ENCODE data around the gene SOAT1.

Gene SOAT1

GRCh38 chr1:179322557-179322956, 29.0 kb downstream of the SOAT1 start:
- Histone ChIP-seq H3F3A (ENCODE audit: low read depth) (no peaks in the 10 kb centered on the region), H3K4me2 (ENCODE audit: low read depth, low read length, poor library complexity, severe bottlenecking) (no peak overlapping the region), H4K20me1 (ENCODE audit: insufficient read depth, low read length, poor library complexity, severe bottlenecking) (no peaks in the 10 kb centered on the region), H3K9me2 (replicated peaks; ENCODE audit: low read depth, low read length) (no peaks in the 10 kb centered on the region), H3K4me1 (ENCODE audit: insufficient read depth, low read length, poor library complexity, severe bottlenecking) (no peaks in the 10 kb centered on the region), H3K4me3 (ENCODE audit: low read length, poor library complexity, severe bottlenecking) (no peak overlapping the region), H2AFZ (ENCODE audit: low read length) (no peak overlapping the region), H3K79me2 (ENCODE audit: insufficient read depth, low read length) (peaks cover 25% of the 10 kb centered on the region; the same call in 1 of the 2 replicates), H3K27me3 (ENCODE audit: insufficient read depth, low read length, poor library complexity, severe bottlenecking) (no peaks in the 10 kb centered on the region), H3K9ac (ENCODE audit: low read depth, low read length, poor library complexity, severe bottlenecking) (no peak overlapping the region), H3K9me3 (ENCODE audit: insufficient read depth, low read depth, low read length) (no peaks in the 10 kb centered on the region), H3K36me3 (ENCODE audit: insufficient read depth, low read length) (peaks cover 33% of the 10 kb centered on the region; the same call in 1 of the 2 replicates)
- no peak for TF ChIP-seq CTCF (conservative IDR thresholded peaks at IDR 0.05; ENCODE audit: low read length)
- no peak for TF ChIP-seq EZH2phosphoT487 (IDR thresholded peaks at IDR 0.05; ENCODE audit: borderline replicate concordance)

- TF ChIP-seq EZH2phosphoT487 (IDR thresholded peaks at IDR 0.05; ENCODE audit: borderline replicate concordance): no peak
- no peak for TF ChIP-seq CTCF (conservative IDR thresholded peaks at IDR 0.05; ENCODE audit: low read length)
These were observed 29.8 kb downstream of the SOAT1 start for GRCh38 chr1:179323436-179323835.

GRCh38 chr1:179325836-179326235, 32.2 kb downstream of the SOAT1 start:
- H3F3A ChIP-seq (ENCODE audit: low read depth): no peaks in the 10 kb centered on the region
- H3K4me2 ChIP-seq (ENCODE audit: low read depth, low read length, poor library complexity, severe bottlenecking): no peak overlapping the region
- TF ChIP-seq EZH2phosphoT487 (IDR thresholded peaks at IDR 0.05; ENCODE audit: borderline replicate concordance): no peak
- no peak for TF ChIP-seq CTCF (conservative IDR thresholded peaks at IDR 0.05; ENCODE audit: low read length)
- no peaks in the 10 kb centered on the region for H3K9me2 ChIP-seq (replicated peaks; ENCODE audit: low read depth, low read length)
- H4K20me1 ChIP-seq (ENCODE audit: insufficient read depth, low read length, poor library complexity, severe bottlenecking): no peaks in the 10 kb centered on the region
- peaks cover 48% of the 10 kb centered on the region; the same call in 1 of the 2 replicates for H3K36me3 ChIP-seq (ENCODE audit: insufficient read depth, low read length)
- H3K9me3 ChIP-seq (ENCODE audit: insufficient read depth, low read depth, low read length): no peaks in the 10 kb centered on the region
- H2AFZ ChIP-seq (ENCODE audit: low read length): no peak overlapping the region
- H3K79me2 ChIP-seq (ENCODE audit: insufficient read depth, low read length): peaks cover 19% of the 10 kb centered on the region; the same call in 1 of the 2 replicates
- H3K4me3 ChIP-seq (ENCODE audit: low read length, poor library complexity, severe bottlenecking): no peak overlapping the region
- H3K9ac ChIP-seq (ENCODE audit: low read depth, low read length, poor library complexity, severe bottlenecking): no peak overlapping the region
- H3K4me1 ChIP-seq (ENCODE audit: insufficient read depth, low read length, poor library complexity, severe bottlenecking): no peaks in the 10 kb centered on the region
- H3K27me3 ChIP-seq (ENCODE audit: insufficient read depth, low read length, poor library complexity, severe bottlenecking): no peaks in the 10 kb centered on the region

More at GRCh38 chr1:179323436-179323835, 29.8 kb downstream of the SOAT1 start:
- Histone ChIP-seq H3K36me3 (ENCODE audit: insufficient read depth, low read length) (peaks cover 37% of the 10 kb centered on the region; the same call in 1 of the 2 replicates), H2AFZ (ENCODE audit: low read length) (no peak overlapping the region), H3K9me3 (ENCODE audit: insufficient read depth, low read depth, low read length) (no peaks in the 10 kb centered on the region), H3K27me3 (ENCODE audit: insufficient read depth, low read length, poor library complexity, severe bottlenecking) (no peaks in the 10 kb centered on the region), H4K20me1 (ENCODE audit: insufficient read depth, low read length, poor library complexity, severe bottlenecking) (no peaks in the 10 kb centered on the region), H3K9me2 (replicated peaks; ENCODE audit: low read depth, low read length) (no peaks in the 10 kb centered on the region), H3K4me1 (ENCODE audit: insufficient read depth, low read length, poor library complexity, severe bottlenecking) (no peaks in the 10 kb centered on the region), H3K4me2 (ENCODE audit: low read depth, low read length, poor library complexity, severe bottlenecking) (no peak overlapping the region), H3K4me3 (ENCODE audit: low read length, poor library complexity, severe bottlenecking) (no peak overlapping the region), H3K79me2 (ENCODE audit: insufficient read depth, low read length) (peaks cover 25% of the 10 kb centered on the region; the same call in 1 of the 2 replicates), H3F3A (ENCODE audit: low read depth) (no peaks in the 10 kb centered on the region), H3K9ac (ENCODE audit: low read depth, low read length, poor library complexity, severe bottlenecking) (no peak overlapping the region)

Data from Loucy (cell line).